Left lung (tissue), 10 donors: ENCODE data around the gene RLN3. TPM values are rescaled to one million over a fixed set of nuclear protein-coding genes. Genes with fewer than 3 reads are reported as not detected.

Experiments
- ATAC-seq: fragments of 200-7000 bp; cut with Tn5 transposase; one replicate; pipeline ENCODE4 v1.9.1; 2020; ENCODE audit warnings: moderate library complexity
- DNase-seq, 4 donors: peaks; one replicate each; pipeline ENCODE4 v3.0.0-alpha.2; 2013 to 2020
- H3K27ac ChIP-seq, 2 donors: fragments of 200-600 bp; sonication (generic) in 1 of 2; one replicate each; pipeline versions ENCODE4 v1.5.0 to v1.8.0; 2020 to 2021
- H3K27me3 ChIP-seq, 2 donors: fragments of 200-600 bp; sonication (generic) in 1 of 2; one replicate each; pipeline versions ENCODE4 v1.5.0 to v1.8.0; 2020 to 2021
- H3K36me3 ChIP-seq, 2 donors: fragments of 200-600 bp; sonication (generic) in 1 of 2; one replicate each; pipeline versions ENCODE4 v1.5.0 to v1.8.0; 2020 to 2021
- H3K4me1 ChIP-seq, 2 donors: fragments of 200-600 bp; one replicate each; pipeline ENCODE4 v1.8.0; 2021
- H3K4me3 ChIP-seq, 2 donors: fragments of 200-600 bp; sonication (generic) in 1 of 2; one replicate each; pipeline versions ENCODE4 v1.5.0 to v1.8.0; 2020 to 2021; ENCODE audit warnings: mild to moderate bottlenecking in 1 of 2
- H3K9me3 ChIP-seq, 2 donors: fragments of 200-600 bp; sonication (generic) in 1 of 2; one replicate each; pipeline versions ENCODE4 v1.5.0 to v1.8.0; 2020 to 2021
- CTCF ChIP-seq, 2 donors: fragments of 200-600 bp; sonication (generic) in 1 of 2; IDR thresholded peaks; one replicate each; pipeline versions ENCODE4 v1.5.0 to v1.8.0; 2021; ENCODE audit warnings: antibody characterized with exemption in 2 of 2
- intact Hi-C, 2 donors: fragments of 100-400 bp; cut with DNase I; formaldehyde crosslinking; loops; one replicate each; pipeline versions ENCODE4 v1.11.2 to v1.14.2; 2022
- polyA plus RNA-seq, 6 donors: library from polyadenylated mRNA; unstranded; fragments of 120-200 nt; gene quantifications; one replicate each; pipeline ENCODE4 v1.2.1, GENCODE V29; 2013; ENCODE audit not compliant: insufficient read length in 6 of 6
- total RNA-seq, 2 donors: library from RNA; stranded (reverse); fragmentation: NEBNext Ultra II Directional; extraction: Animal tissue kit (Norgen Biotek cat#: 25700); gene quantifications; one replicate each; pipeline ENCODE4 v1.2.1, GENCODE V29; 2021
- donor health status: DM: no; HTN: yes; CAD: no.
- donor health status: DM: no; HTN: no; CAD: no.

Gene RLN3
- total and polyA plus RNA-seq, 8 donors: not detected

- H3K27me3 ChIP-seq: peaks cover 0 to 6% of the 10 kb centered on the region in 2 donors
- H3K4me3 ChIP-seq: no peak overlapping the region
- H3K4me1 ChIP-seq: peaks cover 25 to 54% of the 10 kb centered on the region in 2 donors
- intact Hi-C loops: no loop called here
- peaks cover 0 to 25% of the 10 kb centered on the region in 2 donors for H3K36me3 ChIP-seq
- ATAC-seq (no peak), DNase-seq (no peak)
- no peak overlapping the region for H3K27ac ChIP-seq
- H3K9me3 ChIP-seq: no peaks in the 10 kb centered on the region
- TF ChIP-seq CTCF (IDR thresholded peaks at IDR 0.05): no peak
Measured at GRCh38 chr19:13983213-13983889, 44.6 kb upstream of the RLN3 start.

- Histone ChIP-seq H3K27ac (no peak overlapping the region), H3K4me1 (peaks cover 25 to 49% of the 10 kb centered on the region in 2 donors), H3K27me3 (peaks cover 0 to 1% of the 10 kb centered on the region in 2 donors), H3K9me3 (no peaks in the 10 kb centered on the region), H3K36me3 (peaks cover 0 to 25% of the 10 kb centered on the region in 2 donors), H3K4me3 (no peak overlapping the region)
- TF ChIP-seq CTCF (IDR thresholded peaks at IDR 0.05): no peak
- no peak for DNase-seq
- no peak for ATAC-seq
- intact Hi-C loops: no loop called here
Measured at GRCh38 chr19:13984186-13984585, 43.8 kb upstream of the RLN3 start.

- DNase-seq: peak in 2 of 4 donors; percentile 82 to 87
- TF ChIP-seq CTCF (IDR thresholded peaks at IDR 0.05): no peak
- no peaks in the 10 kb centered on the region for H3K9me3 ChIP-seq
- H3K27me3 ChIP-seq: no peaks in the 10 kb centered on the region
- H3K4me3 ChIP-seq: no peak overlapping the region
- H3K36me3 ChIP-seq: peaks cover 0 to 29% of the 10 kb centered on the region in 2 donors
- peaks cover 25 to 43% of the 10 kb centered on the region in 2 donors for H3K4me1 ChIP-seq
- H3K27ac ChIP-seq: peak overlapping the region; percentile 93 to 96
- ATAC-seq: peak; percentile 60
- intact Hi-C loops: no loop called here
Measured at GRCh38 chr19:13984875-13985741, 42.8 kb upstream of the RLN3 start.

GRCh38 chr19:13985771-13986347, 42.1 kb upstream of the RLN3 start:
- Histone ChIP-seq H3K4me1 (peaks cover 25 to 43% of the 10 kb centered on the region in 2 donors), H3K27me3 (no peaks in the 10 kb centered on the region), H3K9me3 (no peaks in the 10 kb centered on the region), H3K36me3 (peaks cover 0 to 33% of the 10 kb centered on the region in 2 donors), H3K27ac (peak overlapping the region; percentile 93 to 96), H3K4me3 (no peak overlapping the region)
- intact Hi-C loops: no loop called here
- TF ChIP-seq CTCF (IDR thresholded peaks at IDR 0.05): no peak
- ATAC-seq (peak; percentile 1), DNase-seq (no peak)
